Fibroblast of skin of scalp (primary cell): ENCODE measurements around the gene DLAT.
"Not testable (repeated sequence)": the region's sequence is repeated elsewhere in the genome, so short reads cannot be mapped to it uniquely, and the experiment has no call there.

Experiments used
- DNase-seq: peaks from one replicate; pipeline ENCODE4 v3.0.0-alpha.2; 2013

DLAT gene

DNA sequence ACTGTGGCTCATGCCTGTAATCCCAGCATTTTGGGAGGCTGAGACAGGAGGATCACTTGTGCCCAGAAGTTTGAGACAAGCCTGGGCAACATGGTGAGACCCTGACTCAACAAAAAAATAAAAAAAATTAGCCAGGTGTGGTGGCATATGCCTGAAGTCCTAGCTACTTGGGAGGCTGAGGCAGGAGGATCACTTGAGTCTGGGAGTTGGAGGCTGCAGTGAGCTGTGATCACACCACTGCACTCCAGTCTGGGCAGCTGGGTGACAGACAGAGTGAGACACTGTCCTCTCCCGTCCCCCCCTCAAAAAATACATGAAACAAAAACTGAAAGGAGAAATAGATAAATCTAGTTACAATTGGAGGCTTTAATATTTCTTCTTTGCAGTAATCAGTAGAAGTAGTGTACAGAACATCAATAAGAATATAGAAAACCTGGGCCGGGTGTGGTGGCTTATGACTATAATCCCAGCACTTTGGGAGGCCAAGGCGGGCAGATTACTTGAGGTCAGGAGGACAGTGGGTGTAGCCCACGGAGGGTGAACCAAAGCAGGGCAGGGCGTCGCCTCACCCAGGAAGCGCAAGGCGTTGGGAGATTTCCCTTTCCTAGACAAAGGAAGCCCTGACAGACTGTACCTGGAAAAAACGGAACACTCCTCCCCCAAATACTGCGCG lies 19.6 kb upstream of the DLAT start:
- no peak for DNase-seq

DNA sequence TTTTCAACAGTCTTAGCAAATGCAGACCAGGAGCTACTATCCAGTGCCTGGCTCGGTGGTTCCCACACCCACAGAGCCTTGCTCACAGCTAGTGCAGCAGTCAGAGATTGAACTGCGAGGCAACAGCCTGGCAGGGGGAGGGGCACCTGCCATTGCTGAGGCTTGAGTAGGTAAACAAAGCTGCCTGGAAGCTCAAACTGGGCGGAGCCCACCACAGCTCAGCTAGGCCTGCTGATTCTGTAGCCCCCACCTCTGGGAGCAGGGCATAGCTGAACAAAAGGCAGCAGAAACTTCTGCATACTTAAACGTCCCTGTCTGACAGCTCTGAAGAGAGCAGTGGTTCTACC lies 19.1 kb upstream of the DLAT start:
- not testable (repeated sequence) for DNase-seq

DNA sequence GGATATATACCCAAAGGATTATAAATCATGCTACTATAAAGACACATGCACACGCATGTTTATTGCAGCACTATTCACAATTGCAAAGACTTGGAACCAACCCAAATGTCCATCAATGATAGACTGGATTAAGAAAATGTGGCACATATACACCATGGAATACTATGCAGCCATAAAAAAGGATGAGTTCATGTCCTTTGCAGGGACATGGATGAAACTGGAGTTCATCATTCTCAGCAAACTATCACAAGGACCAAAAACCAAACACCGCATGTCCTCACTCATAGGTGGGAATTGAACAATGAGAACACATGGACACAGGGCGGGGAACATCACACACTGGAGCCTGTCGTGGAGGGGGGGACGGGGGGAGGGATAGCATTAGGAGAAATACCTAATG lies 13.8 kb upstream of the DLAT start:
- not testable (repeated sequence) for DNase-seq

DNA sequence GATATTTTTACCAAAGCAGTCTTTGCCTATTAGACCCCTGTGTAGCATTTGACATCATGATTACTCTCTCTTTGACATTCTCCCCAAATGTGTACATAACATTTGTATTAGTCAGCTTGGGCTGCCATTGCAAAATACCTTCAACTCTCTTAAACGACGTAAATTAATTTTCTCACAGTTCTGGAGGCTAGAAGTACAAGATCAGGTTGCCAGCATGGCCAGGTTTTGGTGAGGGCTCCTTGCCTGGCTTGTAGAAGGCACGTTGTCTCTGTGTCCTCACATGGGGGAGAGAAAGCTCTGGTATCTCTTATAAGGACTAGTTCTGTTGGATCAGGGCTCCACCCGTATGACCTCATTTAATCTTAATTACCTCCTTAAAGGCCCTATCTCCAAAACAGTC lies 12.3 kb upstream of the DLAT start:
- peak; percentile 30 for DNase-seq

- no peak for DNase-seq
Observed at GRCh38 chr11:112013497-112014164, 11.6 kb upstream of the DLAT start.

DNA sequence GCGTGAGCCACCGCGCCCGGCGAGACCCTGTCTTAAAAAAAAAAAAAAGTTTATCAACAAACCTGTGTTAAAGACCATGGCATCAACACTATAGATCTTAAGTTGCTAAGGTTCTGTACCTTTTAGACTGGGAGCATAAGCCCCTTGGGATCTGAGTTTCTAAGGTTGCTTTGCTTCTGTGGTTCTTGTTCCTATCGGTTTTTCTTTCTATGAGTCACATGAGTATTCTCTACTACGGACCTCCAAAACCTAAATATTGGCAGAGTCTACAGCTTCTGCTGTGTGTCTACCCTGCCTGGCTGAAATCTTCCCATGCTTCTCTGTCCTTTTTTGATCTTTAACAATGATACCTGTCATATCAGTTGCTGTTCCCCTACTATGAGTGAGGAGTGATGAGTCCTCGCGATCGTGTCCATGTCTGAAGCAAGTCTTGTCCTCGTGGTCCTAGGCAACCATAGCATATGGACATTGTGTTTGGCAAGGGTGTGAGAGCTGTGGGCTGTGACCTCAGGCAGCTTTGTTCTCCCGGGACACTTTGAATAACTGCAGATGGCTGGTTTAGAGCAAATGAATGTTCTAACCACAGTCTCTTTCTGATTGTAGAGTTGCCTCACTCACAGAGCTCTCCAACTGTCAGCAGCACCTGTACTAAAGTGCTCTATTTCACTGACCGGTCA lies 9.0 kb upstream of the DLAT start:
- DNase-seq: no peak

DNA sequence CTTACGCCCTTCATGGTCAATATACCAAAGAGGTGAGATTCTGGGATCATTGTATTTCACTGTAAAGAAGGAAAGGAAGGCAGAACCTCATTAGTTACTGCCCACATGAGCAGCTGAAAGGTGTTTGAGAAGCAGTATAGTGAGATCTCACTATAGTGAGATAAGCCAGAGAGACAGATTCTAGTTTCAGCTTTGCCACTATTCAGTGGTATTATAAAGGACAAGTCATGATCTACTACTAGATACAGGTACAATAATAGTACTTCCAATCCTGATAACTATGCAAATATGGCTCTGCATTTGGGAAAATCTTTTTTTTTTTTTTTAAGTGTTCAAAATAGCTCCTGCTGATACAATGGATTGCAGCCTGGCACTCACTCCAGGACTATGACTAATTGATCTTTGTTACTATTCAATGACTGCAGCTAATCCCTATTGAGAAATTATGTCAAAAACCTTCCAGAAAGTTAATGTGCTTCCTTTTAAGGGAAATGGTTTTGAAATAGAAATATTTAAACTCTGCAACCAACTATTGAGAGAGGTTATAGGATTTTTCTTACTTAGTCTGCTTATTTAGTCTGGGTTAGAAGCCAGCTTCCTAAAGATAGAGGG lies 8.3 kb upstream of the DLAT start:
- peak; percentile 64 for DNase-seq

- peak; percentile 35 for DNase-seq
Observed at GRCh38 chr11:112017538-112017937, 7.7 kb upstream of the DLAT start.

- no peak for DNase-seq
Observed at GRCh38 chr11:112019066-112019465, 6.1 kb upstream of the DLAT start.

- no peak for DNase-seq
Observed at GRCh38 chr11:112023104-112023503, 2.1 kb upstream of the DLAT start.

- DNase-seq: no peak
Observed at GRCh38 chr11:112024178-112024772, 933 bp upstream of the DLAT start.

DNA sequence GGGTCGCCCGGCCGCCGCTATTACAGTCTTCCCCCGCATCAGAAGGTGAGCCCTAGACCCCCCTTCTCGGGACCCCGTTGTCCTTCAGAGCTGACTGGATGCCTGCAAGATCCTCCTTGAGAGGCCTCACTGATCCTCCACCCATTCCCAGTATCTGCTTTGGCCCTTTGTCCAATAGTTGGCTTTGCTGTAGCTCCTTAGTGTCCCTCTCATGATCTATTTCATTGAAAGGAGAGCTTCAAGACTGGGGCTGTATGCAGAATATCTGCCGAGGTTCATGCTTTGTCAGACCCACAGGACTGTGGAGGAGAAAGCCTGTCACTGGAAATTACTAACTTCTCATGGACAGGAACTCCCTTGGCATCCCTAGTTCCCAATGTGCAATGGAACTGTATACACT lies 499 bp downstream of the DLAT start:
- DNase-seq: no peak

DNA sequence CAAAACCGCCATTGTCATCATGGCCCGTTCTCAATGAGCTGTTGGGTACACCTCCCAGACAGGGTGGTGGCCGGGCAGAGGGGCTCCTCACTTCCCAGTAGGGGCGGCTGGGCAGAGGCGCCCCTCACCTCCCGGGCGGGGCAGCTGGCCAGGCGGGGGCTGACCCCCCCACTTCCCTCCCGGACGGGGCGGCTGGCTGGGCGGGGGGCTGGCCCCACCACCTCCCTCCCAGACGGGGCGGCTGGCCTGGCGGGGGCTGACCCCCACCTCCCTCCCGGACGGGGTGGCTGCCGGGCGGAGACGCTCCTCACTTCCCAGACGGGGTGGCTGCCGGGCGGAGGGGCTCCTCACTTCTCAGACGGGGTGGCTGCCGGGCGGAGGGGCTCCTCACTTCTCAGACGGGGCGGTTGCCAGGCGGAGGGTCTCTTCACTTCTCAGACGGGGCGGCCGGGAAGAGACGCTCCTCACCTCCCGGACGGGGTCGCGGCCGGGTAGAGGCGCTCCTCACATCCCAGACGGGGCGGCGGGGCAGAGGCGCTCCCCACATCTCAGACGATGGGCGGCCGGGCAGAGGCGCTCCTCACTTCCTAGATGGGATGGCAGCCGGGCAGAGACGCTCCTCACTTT lies 1.7 kb downstream of the DLAT start:
- not testable (repeated sequence) for DNase-seq

DNA sequence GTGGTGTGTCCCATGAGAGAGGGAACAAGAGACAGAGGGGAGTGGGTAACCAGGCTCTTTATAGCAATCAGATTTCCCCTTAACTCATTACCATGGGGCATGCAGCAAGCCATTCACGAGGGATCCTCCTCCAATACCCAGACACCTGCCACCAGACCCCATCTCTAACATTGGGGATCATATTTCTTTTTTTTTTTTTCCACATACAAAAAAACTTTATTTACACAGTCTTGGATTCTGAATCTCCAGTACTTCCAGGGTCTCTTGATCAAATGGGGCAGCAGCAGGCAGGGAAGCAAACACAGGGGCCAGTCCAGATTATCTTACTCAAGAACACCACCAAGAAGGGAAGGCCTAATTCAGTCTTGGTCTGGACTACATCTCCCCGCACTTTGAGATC lies 4.3 kb downstream of the DLAT start:
- no peak for DNase-seq

- no peak for DNase-seq
Observed at GRCh38 chr11:112033902-112034301, 8.7 kb downstream of the DLAT start.

GRCh38 chr11:112037527-112037926 lies 12.3 kb downstream of the DLAT start:
- DNase-seq: no peak

DNA sequence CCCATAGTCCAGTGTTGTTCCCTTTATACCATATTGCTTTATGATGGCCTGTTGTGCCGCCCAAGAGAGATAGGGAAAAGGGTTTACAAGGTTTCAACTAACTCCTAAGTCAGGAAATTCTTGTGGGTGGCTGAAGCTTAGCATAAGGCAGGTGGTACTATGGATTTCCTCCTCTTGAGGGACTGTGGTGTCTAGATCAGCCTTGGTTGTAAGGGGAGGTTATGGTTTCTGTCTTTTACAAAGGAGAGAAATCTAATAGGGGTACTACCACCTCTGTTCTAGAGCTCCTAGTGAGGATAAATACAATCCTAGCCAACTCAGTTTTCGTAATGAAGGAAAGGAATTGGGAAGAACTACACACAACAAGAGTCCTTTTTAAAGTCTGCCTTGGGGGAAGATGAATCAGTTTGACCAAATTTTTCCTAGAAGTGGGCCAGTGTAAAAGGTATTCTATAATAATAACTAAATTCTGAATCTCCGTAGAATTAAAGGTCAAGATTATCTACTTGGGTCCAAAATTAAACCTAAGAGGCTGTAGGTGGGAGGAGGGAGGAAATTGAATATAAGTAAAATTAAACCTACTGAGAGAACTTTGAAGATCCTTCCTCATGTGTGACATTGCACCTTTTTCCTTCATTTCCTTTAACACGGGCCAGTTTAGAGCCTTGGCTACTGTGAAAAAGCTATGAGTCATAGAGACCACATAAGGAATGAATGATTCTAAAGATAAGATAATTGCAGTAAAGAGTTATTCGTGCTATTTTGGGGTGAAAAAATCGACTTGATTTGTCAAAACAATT lies 17.2 kb downstream of the DLAT start:
- no peak for DNase-seq

- no peak for DNase-seq
Observed at GRCh38 chr11:112042961-112043304, 17.7 kb downstream of the DLAT start.

DNA sequence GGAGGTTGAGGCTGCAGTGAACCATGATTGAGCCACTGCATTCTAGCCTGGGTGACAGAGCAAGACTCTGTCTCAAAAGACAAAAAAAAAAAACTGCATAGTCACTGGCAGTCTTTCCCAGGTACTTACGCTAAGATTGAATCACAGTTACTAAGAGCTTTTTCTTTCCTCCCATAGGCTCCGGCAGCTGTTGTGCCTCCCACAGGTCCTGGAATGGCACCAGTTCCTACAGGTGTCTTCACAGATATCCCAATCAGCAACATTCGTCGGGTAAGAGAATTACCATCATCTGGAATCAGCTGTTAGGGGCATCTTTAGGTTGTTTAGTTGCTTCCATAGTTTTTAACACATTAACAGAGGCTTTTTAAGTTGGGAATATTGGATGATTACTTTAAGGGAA lies 19.8 kb downstream of the DLAT start:
- DNase-seq: no peak

DNA sequence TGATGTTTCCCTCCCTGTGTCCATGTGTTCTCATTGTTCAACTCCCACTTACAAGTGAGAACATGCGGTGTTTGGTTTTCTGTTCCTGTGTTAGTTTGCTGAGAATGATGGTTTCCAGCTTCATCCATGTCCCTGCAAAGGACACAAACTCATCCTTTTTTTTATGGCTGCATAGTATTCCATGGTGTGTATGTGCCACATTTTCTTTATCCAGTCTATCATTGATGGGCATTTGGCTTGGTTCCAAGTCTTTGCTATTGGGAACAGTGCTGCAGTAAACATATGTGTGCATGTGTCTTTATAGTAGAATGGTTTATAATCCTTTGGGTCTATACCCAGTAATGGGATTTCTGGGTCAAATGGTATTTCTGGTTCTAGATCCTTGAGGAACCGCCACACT lies 21.4 kb downstream of the DLAT start:
- not testable (repeated sequence) for DNase-seq

DNA sequence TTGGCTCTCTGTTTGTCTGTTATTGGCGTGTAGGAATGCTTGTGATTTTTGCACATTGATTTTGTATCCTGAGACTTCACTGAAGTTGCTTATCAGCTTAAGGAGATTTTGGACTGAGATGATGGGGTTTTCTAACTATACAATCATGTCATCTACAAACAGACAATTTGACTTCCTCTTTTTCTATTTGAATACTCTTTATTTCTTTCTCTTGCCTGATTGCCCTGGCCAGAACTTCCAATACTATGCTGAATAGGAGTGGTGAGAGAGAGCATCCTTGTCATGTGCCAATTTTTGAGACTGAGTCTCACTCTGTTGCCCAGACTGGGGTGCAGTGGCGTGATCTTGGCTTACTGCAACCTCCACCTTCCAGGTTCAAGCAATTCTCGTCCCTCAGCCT lies 23.0 kb downstream of the DLAT start:
- not testable (repeated sequence) for DNase-seq

DNA sequence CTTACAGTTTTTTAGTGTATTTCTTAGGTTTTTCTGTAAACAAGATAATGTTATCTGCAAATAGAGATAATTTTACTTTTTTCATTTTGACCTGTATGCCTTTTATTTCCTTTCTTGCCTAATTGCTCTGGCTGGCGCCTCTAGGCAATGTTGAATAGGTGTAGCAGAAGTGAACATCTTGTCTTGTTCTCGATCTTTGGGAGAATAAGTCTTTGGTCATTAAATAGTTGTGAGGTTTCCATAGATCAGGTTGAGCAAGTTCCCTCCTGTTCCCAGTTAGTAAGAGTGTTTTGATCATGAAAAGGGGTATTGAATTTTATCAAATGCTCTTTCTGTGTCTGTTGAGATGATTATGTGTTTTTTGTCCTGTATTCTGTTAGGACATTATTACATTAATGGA lies 24.6 kb downstream of the DLAT start:
- DNase-seq: no peak
